A549 (cell line): Measurements from ENCODE around the gene KCNN3. TPM values are rescaled to one million over a fixed set of nuclear protein-coding genes. Genes with fewer than 3 reads are reported as not detected.
A peak's percentile ranks its signal among the peaks of the same experiment; 100 is the strongest.

Experiments used
- ATAC-seq, 2 experiments: fragments of 200-7000 bp in 1 of 2; fragments of >200 bp in 1 of 2; cut with Nextera tagmentation in 1 of 2; cut with Tn5 transposase in 1 of 2; 3 replicates each; pipeline versions ENCODE4 v1.8.0 to v1.9.1; 2018 to 2020; ENCODE audit warnings: mild to moderate bottlenecking in 1 of 2, moderate library complexity in 1 of 2
- CTCF ChIA-PET: fragments of 300-600 bp; sonication (Branson Sonifier 250); formaldehyde crosslinking; extraction: SDS; loops from one replicate; lab custom pipeline; 2021; ENCODE audit warnings: antibody characterized with exemption, inconsistent platforms; lab: Yijun Ruan, JAX
- POLR2A ChIA-PET: fragments of 350-600 bp; formaldehyde crosslinking; extraction: SDS; loops from one replicate; lab custom pipeline; 2021; ENCODE audit warnings: antibody characterized with exemption, inconsistent platforms; lab: Yijun Ruan, JAX
- DNase-seq, 2 experiments: peaks; one replicate each; pipeline versions ENCODE4 v3.0.0 to v3.0.0-alpha.2; 2011 to 2016; ENCODE audit warnings: low read depth in 1 of 2, low spot score in 1 of 2
- FAIRE-seq: peaks from 2 replicates; lab custom pipeline; 2011; peaks lifted over from hg19 to GRCh38; lab: Jason Lieb, UNC
- H3K27ac ChIP-seq, 2 experiments: fragments of >200 bp; sonication (Bioruptor Twin); formaldehyde crosslinking; 3 replicates each; pipeline ENCODE4 v1.5.1; 2016 to 2017
- H3K4me1 ChIP-seq: fragments of >200 bp; sonication (Bioruptor Twin); formaldehyde crosslinking; 3 replicates; pipeline ENCODE4 v1.6.1; 2016
- H3K4me2 ChIP-seq: fragments of >200 bp; sonication (Bioruptor Twin); formaldehyde crosslinking; 3 replicates; pipeline ENCODE4 v1.6.1; 2016
- H3K4me3 ChIP-seq: fragments of >200 bp; sonication (Bioruptor Twin); formaldehyde crosslinking; 3 replicates; pipeline ENCODE4 v1.5.1; 2016
- H3K9me3 ChIP-seq: fragments of >200 bp; sonication (Bioruptor Twin); formaldehyde crosslinking; 3 replicates; pipeline ENCODE4 v1.6.1; 2016
- BHLHE40 ChIP-seq: IDR thresholded peaks from 2 replicates; pipeline ENCODE4 v1.6.1; 2012; ENCODE audit warnings: low read depth, low read length, inconsistent platforms
- CBX8 ChIP-seq: fragments of 200-600 bp; sonication (generic); IDR thresholded peaks from 2 replicates; pipeline ENCODE4 v1.6.1; 2016
- CHD2 ChIP-seq: fragments of 150-350 bp; IDR thresholded peaks from 2 replicates; pipeline ENCODE4 v1.6.1; 2014; ENCODE audit warnings: low read length; ENCODE audit not compliant: partially characterized antibody
- FOSB ChIP-seq: fragments of 250-450 bp; sonication (Bioruptor Pico); IDR thresholded peaks from 2 replicates; pipeline ENCODE4 v1.5.0; 2020; ENCODE audit warnings: mild to moderate bottlenecking, moderate library complexity
- HDAC2 ChIP-seq: fragments of 200-600 bp; sonication (generic); IDR thresholded peaks from 2 replicates; pipeline ENCODE4 v1.6.1; 2016
- HOXA7 ChIP-seq: fragments of 250-450 bp; sonication (Bioruptor Pico); IDR thresholded peaks from 2 replicates; pipeline ENCODE4 v1.5.0; 2020; ENCODE audit warnings: mild to moderate bottlenecking, moderate library complexity
- KDM1A ChIP-seq: fragments of 200-600 bp; sonication (generic); IDR thresholded peaks from 2 replicates; pipeline ENCODE4 v1.6.1; 2016; ENCODE audit warnings: low read depth, mild to moderate bottlenecking
- MYC ChIP-seq: IDR thresholded peaks from 2 replicates; pipeline ENCODE4 v1.6.1; 2012; ENCODE audit warnings: mild to moderate bottlenecking, inconsistent platforms, low read length, improper control_type of control experiment, borderline replicate concordance
- NFE2L2 ChIP-seq: fragments of 150-350 bp; conservative IDR thresholded peaks from 2 replicates; pipeline ENCODE4 v1.6.1; 2014; ENCODE audit warnings: low read length
- NR3C1 ChIP-seq: fragments of >200 bp; sonication (Bioruptor Twin); formaldehyde crosslinking; IDR thresholded peaks from 3 replicates; pipeline ENCODE4 v1.6.1; 2017
- PHF8 ChIP-seq: fragments of 200-600 bp; sonication (generic); IDR thresholded peaks from 2 replicates; pipeline ENCODE4 v1.6.1; 2016; ENCODE audit warnings: low read depth, mild to moderate bottlenecking, antibody characterized with exemption, moderate library complexity, borderline replicate concordance
- SREBF2 ChIP-seq: fragments of 450-650 bp; IDR thresholded peaks from 2 replicates; pipeline ENCODE4 v1.6.1; 2014; ENCODE audit warnings: mild to moderate bottlenecking, moderate library complexity
- ZFP36 ChIP-seq: fragments of 450-650 bp; IDR thresholded peaks from 2 replicates; pipeline ENCODE4 v1.6.1; 2014; ENCODE audit warnings: borderline replicate concordance; ENCODE audit not compliant: partially characterized antibody
- WGBS: methylation state at CpG from one replicate; pipeline ENCODE4 v1.1.6; 2017; ENCODE audit errors: missing lambda C conversion rate; 5-methylcytosine and 5-hydroxymethylcytosine counted together
- polyA plus RNA-seq, 4 experiments: library from polyadenylated mRNA; depleted of rRNA in 3 of 4; stranded (reverse); fragments of >200 nt; fragmentation: RNase III in 1 of 4; extraction: RNeasy Plus Mini Kit Qiagen cat#74134 plus additional on column Dnase treatment in 1 of 4; gene quantifications; 2 replicates in 3 of 4; 3 replicates in 1 of 4; pipeline ENCODE4 v1.2.3, GENCODE V29; 2011 to 2017
- TF ChIP-seq, protein P1 (sequence below): fragments of >200 bp; sonication (Bioruptor Twin); formaldehyde crosslinking; IDR thresholded peaks from 3 replicates; pipeline ENCODE4 v1.6.1; 2016
- TF ChIP-seq, protein P2 (sequence below): fragments of >200 bp; sonication (Bioruptor Twin); formaldehyde crosslinking; IDR thresholded peaks from 2 replicates; pipeline ENCODE4 v1.6.1; 2016
- TF ChIP-seq, protein P3 (sequence below): fragments of 250-450 bp; sonication (Bioruptor Pico); IDR thresholded peaks from 2 replicates; pipeline ENCODE4 v1.5.0; 2020; ENCODE audit warnings: low read depth, mild to moderate bottlenecking, moderate library complexity

KCNN3 gene
- polyA plus RNA-seq, 2 of the 4 experiments (the other 2 are of a cell fraction) = 0.01 to 0.03 TPM

DNA sequence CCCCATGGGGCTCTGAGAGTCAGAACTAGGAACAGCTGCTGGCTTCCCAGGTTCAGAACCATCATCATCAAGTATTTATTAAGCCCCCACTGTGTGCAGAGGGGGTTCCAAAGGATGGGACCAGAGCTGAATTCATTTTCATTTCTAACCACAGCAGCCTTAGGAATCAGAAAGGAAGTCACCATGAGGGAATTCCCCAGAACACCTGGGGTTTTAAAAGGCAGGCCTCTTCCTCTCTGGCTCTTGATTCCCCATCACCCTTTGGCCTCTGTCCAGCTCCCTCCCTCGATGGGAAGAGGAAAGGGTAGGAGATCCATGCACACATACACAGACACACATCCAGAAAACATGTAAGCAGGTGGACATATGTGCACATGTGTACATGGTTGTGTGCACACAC lies 1.3 kb upstream of the KCNN3 start:
- TF ChIP-seq CBX8 (no peak), BHLHE40 (no peak), NR3C1 (no peak), PHF8 (no peak)
- 0 out of 3 replicates have a peak, but pooled peaks cover 3% of the 10 kb centered on the region for H3K4me1 ChIP-seq
- H3K4me3 ChIP-seq = no peak overlapping the region
- FAIRE-seq (no peak), DNase-seq (no peak), ATAC-seq (no peak)
- POLR2A ChIA-PET = no interaction called here
- CTCF ChIA-PET = interaction anchor here (0.5 to 7.5 kb wide), 14 partner anchors 7 to 392 kb away, joined by 3 to 58 read pairs (median 4); no protein-coding TSS in a partner anchor
- WGBS = 0% methylated on average over 1 of the region's 1 CpG
- no peak overlapping the region for H3K4me2 ChIP-seq
- no peaks in the 10 kb centered on the region for H3K9me3 ChIP-seq
- H3K27ac ChIP-seq = no peak overlapping the region

DNA sequence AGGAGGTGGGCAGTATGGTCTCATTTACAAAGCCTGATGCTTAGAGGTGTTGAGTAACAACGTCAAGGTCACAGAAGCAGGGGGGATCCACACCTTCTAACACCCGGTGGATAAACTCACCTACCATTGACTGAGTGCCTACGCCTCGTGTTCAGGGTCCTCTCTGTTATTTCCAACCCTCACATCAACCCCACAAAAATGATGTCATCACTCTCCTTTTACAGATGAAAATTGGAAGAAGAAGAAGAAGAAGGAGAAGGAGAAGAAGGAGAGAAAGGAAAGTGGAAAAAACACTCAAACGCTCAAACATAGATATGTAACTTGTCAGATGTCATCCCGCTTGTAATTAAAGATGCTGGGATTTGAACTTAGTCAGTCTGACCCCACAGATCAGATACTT lies 653 bp upstream of the KCNN3 start:
- no peak for FAIRE-seq
- H3K4me2 ChIP-seq = peak overlapping the region; percentile 80
- no peak for TF ChIP-seq KDM1A
- no peak for TF ChIP-seq NFE2L2
- TF ChIP-seq, protein P1, sequence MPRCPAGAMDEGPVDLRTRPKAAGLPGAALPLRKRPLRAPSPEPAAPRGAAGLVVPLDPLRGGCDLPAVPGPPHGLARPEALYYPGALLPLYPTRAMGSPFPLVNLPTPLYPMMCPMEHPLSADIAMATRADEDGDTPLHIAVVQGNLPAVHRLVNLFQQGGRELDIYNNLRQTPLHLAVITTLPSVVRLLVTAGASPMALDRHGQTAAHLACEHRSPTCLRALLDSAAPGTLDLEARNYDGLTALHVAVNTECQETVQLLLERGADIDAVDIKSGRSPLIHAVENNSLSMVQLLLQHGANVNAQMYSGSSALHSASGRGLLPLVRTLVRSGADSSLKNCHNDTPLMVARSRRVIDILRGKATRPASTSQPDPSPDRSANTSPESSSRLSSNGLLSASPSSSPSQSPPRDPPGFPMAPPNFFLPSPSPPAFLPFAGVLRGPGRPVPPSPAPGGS = no peak
- TF ChIP-seq MYC = no peak
- no peak for TF ChIP-seq SREBF2
- TF ChIP-seq ZFP36 = no peak
- TF ChIP-seq CHD2 = no peak
- TF ChIP-seq HDAC2 = no peak
- no peak for TF ChIP-seq FOSB (CRISPR knock-in tag)
- TF ChIP-seq, protein P2, sequence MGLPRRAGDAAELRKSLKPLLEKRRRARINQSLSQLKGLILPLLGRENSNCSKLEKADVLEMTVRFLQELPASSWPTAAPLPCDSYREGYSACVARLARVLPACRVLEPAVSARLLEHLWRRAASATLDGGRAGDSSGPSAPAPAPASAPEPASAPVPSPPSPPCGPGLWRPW = no peak
- TF ChIP-seq, all 56 proteins: peak for 0
- ChIA-PET POLR2A (no interaction called here), CTCF (interaction anchor here (0.5 to 7.5 kb wide), 9 partner anchors 8 to 391 kb away, joined by 3 to 58 read pairs (median 4); no protein-coding TSS in a partner anchor)
- Histone ChIP-seq H3K4me3 (peak overlapping the region; percentile 32), H3K27ac (no peak overlapping the region), H3K4me1 (0 out of 3 replicates have a peak, but pooled peaks cover 3% of the 10 kb centered on the region), H3K9me3 (no peaks in the 10 kb centered on the region)
- ATAC-seq = no peak; a peak in 1 of 6 replicates
- no peak for DNase-seq
- WGBS = 63% methylated on average over 6 of the region's 6 CpGs

DNA sequence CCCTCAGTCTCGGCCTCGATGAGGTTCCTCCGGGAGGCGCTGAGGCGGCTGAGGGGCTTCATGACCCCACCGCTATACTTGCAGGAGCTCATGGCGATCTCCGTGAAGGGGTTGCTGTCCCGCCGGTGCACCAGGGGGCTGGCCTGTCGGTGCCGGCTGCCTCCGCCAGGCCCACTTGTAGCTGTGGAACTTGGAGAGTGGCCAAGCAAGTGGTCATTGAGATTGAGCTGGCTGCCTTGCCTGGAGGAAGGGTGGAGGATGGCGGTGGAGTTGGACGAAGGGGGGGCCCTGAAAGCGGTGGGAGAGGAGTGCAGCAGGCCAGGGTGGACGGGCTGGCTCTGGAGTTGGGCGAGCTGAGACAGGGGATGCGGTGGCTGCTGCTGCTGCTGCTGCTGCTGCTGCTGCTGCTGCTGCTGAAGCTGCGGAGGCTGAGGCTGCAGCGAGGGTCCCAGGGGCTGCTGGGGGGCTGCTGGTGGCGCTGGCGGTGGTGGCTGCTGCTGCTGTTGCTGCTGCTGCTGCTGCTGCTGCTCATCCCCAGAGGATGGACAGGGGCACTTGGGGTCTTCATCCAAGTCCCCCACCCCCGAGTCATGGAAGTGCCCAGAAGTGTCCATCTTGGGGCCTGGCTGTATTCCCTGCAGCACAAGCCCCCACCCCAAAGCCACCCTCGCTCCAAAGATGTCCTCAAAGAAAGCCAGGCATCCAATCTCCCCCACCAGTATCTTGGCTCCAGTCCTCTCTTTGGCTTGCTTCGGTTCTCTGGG lies 548 bp downstream of the KCNN3 start:
- Histone ChIP-seq H3K4me2 (peak overlapping the region; percentile 80), H3K9me3 (no peaks in the 10 kb centered on the region), H3K4me1 (0 out of 3 replicates have a peak, but pooled peaks cover 3% of the 10 kb centered on the region), H3K4me3 (peak overlapping the region; percentile 32), H3K27ac (no peak overlapping the region)
- WGBS = 49% methylated on average over 15 of the region's 26 CpGs
- ATAC-seq (no peak), DNase-seq (no peak), FAIRE-seq (no peak)
- POLR2A ChIA-PET = no interaction called here
- CTCF ChIA-PET = interaction anchor here (0.7 to 7.5 kb wide), 9 partner anchors 8 to 200 kb away, joined by 3 to 58 read pairs (median 4); no protein-coding TSS in a partner anchor
- TF ChIP-seq, protein P3, sequence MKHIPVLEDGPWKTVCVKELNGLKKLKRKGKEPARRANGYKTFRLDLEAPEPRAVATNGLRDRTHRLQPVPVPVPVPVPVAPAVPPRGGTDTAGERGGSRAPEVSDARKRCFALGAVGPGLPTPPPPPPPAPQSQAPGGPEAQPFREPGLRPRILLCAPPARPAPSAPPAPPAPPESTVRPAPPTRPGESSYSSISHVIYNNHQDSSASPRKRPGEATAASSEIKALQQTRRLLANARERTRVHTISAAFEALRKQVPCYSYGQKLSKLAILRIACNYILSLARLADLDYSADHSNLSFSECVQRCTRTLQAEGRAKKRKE (CRISPR knock-in tag) = no peak
- TF ChIP-seq HOXA7 (CRISPR knock-in tag) = no peak
